ENCODE data around the gene CDH18. TPM values are rescaled to one million over a fixed set of nuclear protein-coding genes. Genes with fewer than 3 reads are reported as not detected.

The CDH18 gene, protein sequence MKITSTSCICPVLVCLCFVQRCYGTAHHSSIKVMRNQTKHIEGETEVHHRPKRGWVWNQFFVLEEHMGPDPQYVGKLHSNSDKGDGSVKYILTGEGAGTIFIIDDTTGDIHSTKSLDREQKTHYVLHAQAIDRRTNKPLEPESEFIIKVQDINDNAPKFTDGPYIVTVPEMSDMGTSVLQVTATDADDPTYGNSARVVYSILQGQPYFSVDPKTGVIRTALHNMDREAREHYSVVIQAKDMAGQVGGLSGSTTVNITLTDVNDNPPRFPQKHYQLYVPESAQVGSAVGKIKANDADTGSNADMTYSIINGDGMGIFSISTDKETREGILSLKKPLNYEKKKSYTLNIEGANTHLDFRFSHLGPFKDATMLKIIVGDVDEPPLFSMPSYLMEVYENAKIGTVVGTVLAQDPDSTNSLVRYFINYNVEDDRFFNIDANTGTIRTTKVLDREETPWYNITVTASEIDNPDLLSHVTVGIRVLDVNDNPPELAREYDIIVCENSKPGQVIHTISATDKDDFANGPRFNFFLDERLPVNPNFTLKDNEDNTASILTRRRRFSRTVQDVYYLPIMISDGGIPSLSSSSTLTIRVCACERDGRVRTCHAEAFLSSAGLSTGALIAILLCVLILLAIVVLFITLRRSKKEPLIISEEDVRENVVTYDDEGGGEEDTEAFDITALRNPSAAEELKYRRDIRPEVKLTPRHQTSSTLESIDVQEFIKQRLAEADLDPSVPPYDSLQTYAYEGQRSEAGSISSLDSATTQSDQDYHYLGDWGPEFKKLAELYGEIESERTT
- total RNA-seq, result not detected in 2 replicates

DNA sequence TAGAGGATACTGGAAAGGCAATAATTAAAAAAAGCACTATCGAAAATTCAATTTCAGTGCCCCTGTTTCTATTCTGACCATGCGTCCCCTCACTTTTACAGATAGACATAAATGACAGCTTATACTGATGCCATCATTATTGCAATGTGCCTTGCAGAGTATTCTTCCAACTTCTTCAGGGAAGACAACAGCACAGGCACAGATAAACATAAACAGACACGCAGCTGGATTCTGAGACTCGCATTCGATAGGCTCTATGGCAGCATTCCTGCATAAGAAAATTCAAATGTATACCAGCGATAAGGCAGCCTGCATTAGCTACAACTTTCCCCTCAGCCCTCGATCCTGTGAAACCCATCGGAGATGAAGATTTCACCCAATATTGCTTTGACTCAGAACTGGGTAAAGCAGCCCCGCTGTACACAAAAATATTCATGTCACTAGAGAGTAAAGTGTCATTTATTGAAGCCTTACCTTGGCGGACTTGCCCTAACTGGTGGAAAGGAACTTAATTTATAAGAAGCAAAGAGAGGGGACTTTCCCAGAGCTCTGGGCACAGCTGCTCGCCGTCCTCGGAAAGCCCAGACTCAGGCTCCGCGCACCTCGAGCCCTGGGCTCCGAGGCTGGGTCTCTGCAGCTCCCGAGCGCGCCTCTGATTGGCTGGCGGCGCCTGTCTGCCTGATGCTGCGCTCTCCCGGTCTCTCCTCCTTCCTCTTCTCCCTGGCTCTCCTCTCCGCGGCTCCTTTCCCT lies at the start of gene CDH18:
Gene CDH18, minus strand, starts transcription at position 589 of the 750 bp plus-strand sequence. CDS start 149,214 bp downstream, outside the sequence.

